GM18873 (cell line): ENCODE data around the gene KDR.

Source experiments
- ATAC-seq: cut with Tn5 transposase; IDR thresholded peaks from one replicate; pipeline ENCODE4 v1.9.1; 2021; ENCODE audit warnings: mild to moderate bottlenecking, moderate library complexity, moderate number of reproducible peaks; ENCODE audit not compliant: unreplicated experiment, low FRiP score

The KDR gene

DNA sequence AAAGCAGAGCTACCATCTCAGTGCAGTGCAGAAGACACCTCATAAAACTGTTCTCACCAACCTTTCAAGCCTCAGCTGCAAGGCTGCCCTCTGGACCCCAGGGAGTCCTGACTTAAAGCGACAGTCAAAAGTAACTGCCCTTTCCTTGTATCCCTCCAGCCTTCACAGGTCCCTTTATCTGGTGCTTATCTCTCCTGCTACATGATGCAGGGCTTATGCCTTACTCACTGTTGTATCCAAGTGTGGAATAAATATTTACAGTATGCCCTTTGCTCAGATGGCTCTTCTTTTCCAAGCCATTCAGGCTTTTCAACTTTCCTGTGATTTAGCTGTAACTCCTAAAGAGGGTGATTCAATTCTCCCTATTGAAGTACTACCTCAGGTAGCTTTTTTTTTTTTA lies 92.6 kb downstream of the KDR start:
- ATAC-seq: no peak

GRCh38 chr4:55032179-55032578 lies 93.2 kb downstream of the KDR start:
- no peak for ATAC-seq

- ATAC-seq: no peak
These were observed 94.2 kb downstream of the KDR start for GRCh38 chr4:55031158-55031557.

DNA sequence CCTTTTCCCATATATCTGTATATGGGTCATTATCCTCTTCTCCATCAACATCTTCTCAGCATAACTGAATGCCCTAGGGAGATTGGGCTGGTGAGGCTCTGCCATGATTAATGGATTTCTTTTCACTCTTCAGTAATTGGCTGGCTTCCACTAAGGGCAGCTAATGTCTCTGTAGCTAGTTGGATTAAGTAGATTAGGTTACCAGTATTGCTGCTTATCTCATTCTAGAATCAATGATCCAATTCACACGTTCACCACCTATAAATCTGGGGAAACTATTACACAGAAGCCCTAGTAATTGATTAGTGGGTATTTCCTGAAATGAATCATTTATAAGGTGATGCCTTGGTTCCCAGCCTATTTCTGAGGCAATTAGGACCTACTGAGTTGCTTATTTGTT lies 94.8 kb downstream of the KDR start:
- ATAC-seq: no peak

DNA sequence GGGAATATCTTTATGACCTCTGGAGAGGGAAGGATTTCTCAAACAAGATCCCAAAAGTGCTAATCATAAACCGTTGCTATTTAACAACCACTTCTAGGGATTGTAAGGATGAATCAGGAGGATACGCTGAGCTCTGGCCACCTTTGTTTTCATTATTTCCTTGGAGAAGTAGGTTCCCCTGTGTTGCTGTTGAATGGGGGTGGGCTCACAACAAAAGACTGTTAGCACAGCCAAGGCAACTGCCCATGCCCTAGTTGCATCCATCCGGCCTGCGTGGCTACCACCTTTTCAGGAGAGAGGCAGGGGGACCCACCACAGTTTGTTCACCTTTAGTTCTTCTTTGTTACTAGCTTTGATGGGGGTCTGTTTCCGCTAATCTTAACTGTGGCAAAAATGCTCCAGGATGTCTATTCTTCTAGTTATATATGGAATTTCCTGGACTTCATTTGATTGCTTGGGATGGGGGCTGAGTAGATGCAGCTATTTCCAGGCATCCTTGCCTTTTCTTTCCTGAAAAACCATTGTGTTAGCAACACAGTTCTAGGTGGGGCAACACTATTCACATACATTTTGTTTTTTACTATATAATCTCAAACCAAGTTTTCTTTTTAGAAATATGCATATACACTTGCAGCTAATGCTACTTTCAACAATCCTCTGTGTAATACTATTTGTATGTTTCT lies 95.4 kb downstream of the KDR start:
- no peak for ATAC-seq

- ATAC-seq: no peak
These were observed 96.1 kb downstream of the KDR start for GRCh38 chr4:55029321-55029720.
